MM.1S (cell line): Measurements from ENCODE around the gene TSHZ2.

ENCODE experiments used
- DNase-seq: peaks from one replicate; pipeline ENCODE4 v3.0.0-alpha.2; 2015
- H2AFZ ChIP-seq: fragments of 300-600 bp; sonication (generic); 2 replicates; pipeline ENCODE4 v1.6.0; 2016; ENCODE audit warnings: antibody characterized with exemption, low read length
- H3F3A ChIP-seq: fragments of 300-600 bp; sonication (generic); 2 replicates; pipeline ENCODE4 v1.6.1; 2016; ENCODE audit warnings: mild to moderate bottlenecking, antibody characterized with exemption, low read length, moderate library complexity, mixed read lengths; ENCODE audit not compliant: insufficient read depth
- H3K27ac ChIP-seq: fragments of 300-600 bp; sonication (generic); 2 replicates; pipeline ENCODE4 v1.5.1; 2016; ENCODE audit warnings: mild to moderate bottlenecking, low read length
- H3K27me3 ChIP-seq: fragments of 300-600 bp; sonication (generic); replicated peaks from 2 replicates; pipeline ENCODE4 v1.6.0; 2016; ENCODE audit warnings: low read length; ENCODE audit not compliant: insufficient read depth
- H3K36me3 ChIP-seq: fragments of 300-600 bp; sonication (generic); replicated peaks from 2 replicates; pipeline ENCODE4 v1.6.1; 2016; ENCODE audit warnings: mild to moderate bottlenecking, low read length, mixed read lengths; ENCODE audit not compliant: insufficient read depth
- H3K4me1 ChIP-seq: fragments of 300-600 bp; sonication (generic); 2 replicates; pipeline ENCODE4 v1.6.1; 2016; ENCODE audit warnings: low read length, mixed read lengths
- H3K4me2 ChIP-seq: fragments of 300-600 bp; sonication (generic); 2 replicates; pipeline ENCODE4 v1.6.0; 2016; ENCODE audit warnings: low read depth, low read length
- H3K4me3 ChIP-seq: fragments of 300-600 bp; sonication (generic); 2 replicates; pipeline ENCODE4 v1.5.1; 2016; ENCODE audit warnings: low read length, mixed read lengths
- H3K79me2 ChIP-seq: fragments of 300-600 bp; sonication (generic); 2 replicates; pipeline ENCODE4 v1.6.1; 2016; ENCODE audit warnings: mixed run types, low read length, mixed read lengths
- H3K9ac ChIP-seq: fragments of 300-600 bp; sonication (generic); 2 replicates; pipeline ENCODE4 v1.6.1; 2016; ENCODE audit warnings: low read length, mixed read lengths
- H3K9me2 ChIP-seq: fragments of 300-600 bp; sonication (generic); replicated peaks from 2 replicates; pipeline ENCODE4 v1.6.1; 2016; ENCODE audit warnings: mild to moderate bottlenecking, low read length, mixed read lengths; ENCODE audit not compliant: insufficient read depth
- H3K9me3 ChIP-seq: fragments of 300-600 bp; sonication (generic); replicated peaks from 2 replicates; pipeline ENCODE4 v1.6.1; 2016; ENCODE audit warnings: mild to moderate bottlenecking, low read length, mixed read lengths; ENCODE audit not compliant: insufficient read depth
- H4K20me1 ChIP-seq: fragments of 300-600 bp; sonication (generic); 2 replicates; pipeline ENCODE4 v1.6.1; 2016; ENCODE audit warnings: mild to moderate bottlenecking, low read length, moderate library complexity, mixed read lengths; ENCODE audit not compliant: insufficient read depth
- CTCF ChIP-seq: fragments of 300-600 bp; sonication (generic); IDR thresholded peaks from 2 replicates; pipeline ENCODE4 v1.5.1; 2016; ENCODE audit warnings: antibody characterized with exemption, low read length, mixed read lengths
- EZH2 ChIP-seq: fragments of 300-600 bp; sonication (generic); optimal IDR thresholded peaks from 2 replicates; pipeline ENCODE3; 2017; ENCODE audit warnings: low read depth, mild to moderate bottlenecking, antibody characterized with exemption, low read length, mixed read lengths
- EZH2phosphoT487 ChIP-seq: fragments of 300-600 bp; sonication (generic); IDR thresholded peaks from 2 replicates; pipeline ENCODE4 v1.6.1; 2018; ENCODE audit warnings: antibody characterized with exemption, low read length

TSHZ2 gene

DNA sequence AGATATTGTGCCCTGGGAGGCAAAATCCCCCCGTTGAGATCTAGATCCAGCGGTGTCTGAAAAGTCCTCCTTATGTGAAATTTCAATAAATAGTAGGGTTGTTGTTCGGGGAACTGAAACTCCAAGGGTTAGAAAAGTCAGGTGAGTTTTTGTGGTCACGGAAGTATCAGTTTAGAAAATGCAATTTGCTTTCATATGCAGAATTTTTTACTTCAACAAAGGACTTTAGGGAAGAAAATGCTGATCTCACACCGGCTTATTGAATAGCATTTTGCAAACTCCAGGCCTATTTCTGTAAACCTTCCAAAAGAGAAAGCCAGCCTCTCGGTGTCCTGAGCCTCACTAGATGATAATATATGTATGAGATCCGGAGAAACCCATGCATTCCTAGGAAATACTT is 254.7 kb downstream of the TSHZ2 start:
- Histone ChIP-seq H3K4me3 (peak overlapping the region; percentile 58), H3K9ac (peak overlapping the region; percentile 58), H4K20me1 (no peaks in the 10 kb centered on the region), H3K36me3 (no peaks in the 10 kb centered on the region), H2AFZ (peak overlapping the region; percentile 10; the same call in 1 of the 2 replicates), H3K9me3 (no peaks in the 10 kb centered on the region), H3K4me2 (peak overlapping the region; percentile 79), H3K27me3 (no peaks in the 10 kb centered on the region), H3K27ac (peak overlapping the region; percentile 79), H3K9me2 (no peaks in the 10 kb centered on the region), H3F3A (peaks cover 20% of the 10 kb centered on the region), H3K4me1 (peaks cover 21% of the 10 kb centered on the region), H3K79me2 (no peaks in the 10 kb centered on the region)
- TF ChIP-seq EZH2: no peak
- no peak for TF ChIP-seq CTCF
- TF ChIP-seq EZH2phosphoT487: no peak
- DNase-seq: peak; percentile 93

GRCh38 chr20:53227523-53227922 is 255.4 kb downstream of the TSHZ2 start:
- H3F3A ChIP-seq: peaks cover 20% of the 10 kb centered on the region
- H4K20me1 ChIP-seq: no peaks in the 10 kb centered on the region
- peak overlapping the region; percentile 58; the same call in 1 of the 2 replicates for H3K4me3 ChIP-seq
- H2AFZ ChIP-seq: 0 out of 2 replicates have a peak overlapping the region, but pooled peaks have one; percentile 2
- H3K9me3 ChIP-seq: no peaks in the 10 kb centered on the region
- no peak for DNase-seq
- peak overlapping the region; percentile 79 for H3K4me2 ChIP-seq
- no peak for TF ChIP-seq CTCF
- TF ChIP-seq EZH2phosphoT487: no peak
- no peak for TF ChIP-seq EZH2
- H3K4me1 ChIP-seq: peaks cover 21% of the 10 kb centered on the region
- H3K36me3 ChIP-seq: no peaks in the 10 kb centered on the region
- H3K79me2 ChIP-seq: no peaks in the 10 kb centered on the region
- no peaks in the 10 kb centered on the region for H3K9me2 ChIP-seq
- H3K9ac ChIP-seq: peak overlapping the region; percentile 15; the same call in 1 of the 2 replicates
- peak overlapping the region; percentile 79; the same call in 1 of the 2 replicates for H3K27ac ChIP-seq
- H3K27me3 ChIP-seq: no peaks in the 10 kb centered on the region

- Histone ChIP-seq H3K4me3 (no peak overlapping the region), H3K9me3 (no peaks in the 10 kb centered on the region), H3F3A (peaks cover 20% of the 10 kb centered on the region), H3K79me2 (no peaks in the 10 kb centered on the region), H2AFZ (no peak overlapping the region), H3K4me1 (peaks cover 11% of the 10 kb centered on the region), H3K4me2 (no peak overlapping the region), H3K27me3 (no peaks in the 10 kb centered on the region), H4K20me1 (no peaks in the 10 kb centered on the region), H3K9me2 (no peaks in the 10 kb centered on the region), H3K36me3 (no peaks in the 10 kb centered on the region), H3K27ac (no peak overlapping the region), H3K9ac (no peak overlapping the region)
- TF ChIP-seq EZH2phosphoT487: no peak
- no peak for TF ChIP-seq EZH2
- no peak for TF ChIP-seq CTCF
- no peak for DNase-seq
These were observed 258.9 kb downstream of the TSHZ2 start for GRCh38 chr20:53231061-53231460.
